GM21825 (cell line): ENCODE data around the gene HBP1.
"Not testable (repeated sequence)": the region's sequence is repeated elsewhere in the genome, so short reads cannot be mapped to it uniquely, and the experiment has no call there.

Experiments
- ATAC-seq: cut with Tn5 transposase; IDR thresholded peaks from one replicate; pipeline ENCODE4 v1.9.1; 2021; ENCODE audit warnings: mild to moderate bottlenecking, moderate library complexity; ENCODE audit not compliant: unreplicated experiment

HBP1 gene

DNA sequence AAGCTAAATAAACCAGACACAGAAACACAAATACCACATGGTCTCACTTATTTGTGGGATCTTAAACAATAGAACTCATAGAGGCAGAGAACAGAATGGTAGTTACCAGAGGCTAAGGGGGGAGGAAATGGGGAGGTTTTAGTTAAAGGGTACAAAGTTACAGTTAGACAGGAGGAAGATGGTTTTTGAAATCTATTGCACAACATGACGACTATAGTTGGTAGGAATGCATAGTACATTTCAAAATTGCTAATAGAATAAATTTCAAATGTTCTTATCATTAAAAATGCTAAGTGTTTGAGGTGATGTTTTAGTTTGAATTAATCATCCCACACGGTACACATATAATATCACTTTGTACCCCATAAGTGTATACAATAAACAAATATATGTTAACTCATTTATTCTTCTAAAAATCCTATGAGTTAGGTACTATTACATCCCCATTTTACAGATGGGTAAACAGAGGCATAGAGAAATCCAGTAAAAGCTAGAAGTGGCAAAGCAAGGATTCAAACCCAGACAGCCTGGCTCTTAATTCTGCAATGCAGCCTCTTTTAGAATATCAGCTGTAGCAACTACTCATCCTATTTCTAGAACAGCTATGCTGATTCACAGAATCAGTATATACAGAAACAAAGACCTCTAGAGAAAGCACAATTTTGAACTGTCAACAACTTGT is 50.9 kb downstream of the HBP1 start:
- no peak for ATAC-seq

DNA sequence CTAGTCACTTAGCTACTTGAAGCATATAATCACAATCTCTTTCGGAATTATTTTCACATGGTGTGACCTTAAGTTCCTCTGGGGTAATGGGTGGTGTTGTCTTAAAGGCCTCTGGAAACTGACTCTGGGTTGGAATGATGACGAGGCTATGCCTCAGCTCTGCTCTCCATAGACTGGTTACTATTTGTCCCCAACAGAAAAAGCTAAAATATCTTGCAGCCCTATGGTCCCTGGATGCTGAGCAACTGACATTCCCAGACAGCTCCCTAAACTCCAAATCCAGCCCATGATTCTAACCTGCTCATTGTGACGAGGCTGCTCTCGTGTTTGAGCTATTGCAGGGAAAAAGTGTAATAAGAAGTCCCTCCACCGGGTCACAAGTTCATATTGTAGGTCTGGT is 51.6 kb downstream of the HBP1 start:
- ATAC-seq: no peak

DNA sequence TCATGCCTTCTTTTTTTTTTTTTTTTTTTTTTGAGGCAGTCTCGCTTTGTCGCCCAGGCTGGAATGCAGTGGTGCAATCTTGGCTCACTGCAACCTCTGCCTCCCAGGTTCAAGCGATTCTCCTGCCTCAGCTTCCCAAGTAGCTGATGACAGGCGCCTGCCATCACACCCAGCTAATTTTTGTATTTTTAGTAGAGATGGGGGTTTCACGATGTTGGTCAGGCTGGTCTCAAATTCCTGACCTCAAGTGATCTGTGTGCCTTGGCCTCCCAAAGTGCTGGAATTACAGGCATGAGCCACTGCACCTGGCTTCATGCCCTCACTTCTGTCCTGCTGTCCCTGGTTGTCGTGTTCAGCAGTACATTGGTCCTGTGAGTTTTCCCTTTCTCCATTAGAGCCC is 52.0 kb downstream of the HBP1 start:
- not testable (repeated sequence) for ATAC-seq

DNA sequence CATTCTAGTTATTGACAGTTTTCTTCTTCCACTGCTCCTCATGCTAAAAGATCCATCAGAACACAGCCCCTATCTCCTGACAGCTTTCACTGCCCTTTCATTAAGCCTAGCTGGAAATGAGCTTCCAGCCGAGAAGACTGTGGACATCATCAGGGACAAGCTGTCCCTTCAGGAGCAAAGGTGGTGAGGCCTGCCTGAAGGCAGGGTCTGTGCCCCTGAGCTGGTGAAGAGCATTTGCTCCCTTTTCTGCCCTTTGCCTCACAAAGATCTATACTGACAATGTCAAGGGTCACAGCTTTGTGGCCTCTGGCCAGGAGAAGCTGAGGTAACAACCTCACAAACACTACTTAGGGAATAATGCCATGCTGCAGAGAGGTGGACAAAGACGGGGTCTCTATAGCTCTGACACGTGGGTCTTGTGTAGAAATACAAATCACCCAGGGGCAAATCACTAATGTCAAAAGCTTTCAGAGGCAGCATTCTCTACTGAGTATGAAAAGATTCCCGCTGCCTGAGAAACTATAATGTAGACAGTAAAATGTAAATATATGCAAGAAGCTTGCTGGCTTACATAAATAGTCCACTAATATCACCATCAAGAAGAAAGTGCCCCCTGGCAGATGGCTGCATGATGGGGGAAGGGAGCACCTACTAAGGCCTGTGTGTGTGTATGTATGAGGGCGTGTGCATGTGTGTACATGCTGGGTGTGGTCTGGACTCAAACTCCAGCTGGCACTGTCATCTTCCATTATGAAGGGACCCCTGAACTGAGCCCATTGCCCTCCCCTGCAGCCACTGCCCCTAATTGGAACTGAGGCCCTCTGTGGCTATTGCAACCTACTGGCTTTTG is 55.8 kb downstream of the HBP1 start:
- ATAC-seq: no peak

DNA sequence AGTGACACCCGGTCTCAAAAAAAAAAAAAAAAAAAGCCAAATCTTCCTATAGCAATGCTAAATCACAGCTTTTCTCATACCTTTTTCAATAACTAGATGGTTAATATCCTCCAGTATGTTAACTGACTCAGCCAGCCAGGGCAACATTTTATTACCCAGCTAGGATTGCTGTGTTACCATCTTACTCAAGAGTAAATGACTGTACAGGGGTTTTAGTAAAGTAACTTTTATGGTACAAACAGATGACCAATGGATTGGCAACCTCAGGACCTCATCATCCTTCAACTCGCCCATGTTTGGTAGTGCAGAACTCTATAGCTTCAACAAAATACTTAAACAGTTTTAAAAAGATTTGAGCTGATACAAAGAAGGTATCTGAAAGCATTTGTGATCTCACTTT is 59.5 kb downstream of the HBP1 start:
- ATAC-seq: no peak

DNA sequence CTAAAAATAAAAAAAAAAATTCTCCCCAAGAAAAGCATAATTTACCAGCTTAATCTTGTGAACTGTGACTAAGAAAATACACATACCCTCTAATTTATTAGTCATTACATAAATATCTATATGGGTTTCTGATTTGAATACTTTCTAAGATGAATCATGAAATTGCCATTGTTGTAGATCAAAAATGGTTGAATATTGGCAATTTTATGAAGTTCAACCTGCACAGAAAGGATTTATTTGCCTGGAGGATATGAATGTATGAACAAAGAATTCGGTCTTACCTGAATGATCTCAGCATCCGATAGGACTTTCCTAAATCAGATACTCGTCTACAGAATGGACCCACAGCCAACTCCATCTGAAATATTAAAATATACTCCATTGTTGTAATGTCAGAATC is 61.5 kb downstream of the HBP1 start:
- ATAC-seq: no peak

DNA sequence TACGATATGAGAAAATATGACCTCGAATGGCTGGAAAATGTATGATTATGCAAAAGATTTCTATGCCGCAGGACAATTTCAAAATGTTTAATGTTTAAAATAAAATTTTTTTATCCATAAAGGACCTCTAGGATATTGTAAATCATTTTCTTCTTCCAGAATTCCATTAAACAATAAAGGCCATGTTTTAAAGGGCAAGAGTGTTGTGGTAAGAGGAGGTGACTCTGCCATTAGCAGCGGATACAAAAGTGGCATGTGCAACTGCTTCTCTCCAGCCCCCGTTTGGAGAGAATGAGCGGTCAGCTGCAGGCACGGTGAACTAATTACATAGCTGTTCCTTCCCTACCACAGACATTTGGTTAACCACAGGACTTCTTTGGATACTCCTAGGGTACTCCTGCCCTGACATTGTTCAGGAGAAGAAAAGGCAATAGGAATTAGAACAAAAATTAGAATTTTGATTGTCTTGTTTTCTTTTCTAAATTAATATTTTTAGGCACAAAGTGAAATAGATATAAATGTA is 63.8 kb downstream of the HBP1 start:
- ATAC-seq: no peak

DNA sequence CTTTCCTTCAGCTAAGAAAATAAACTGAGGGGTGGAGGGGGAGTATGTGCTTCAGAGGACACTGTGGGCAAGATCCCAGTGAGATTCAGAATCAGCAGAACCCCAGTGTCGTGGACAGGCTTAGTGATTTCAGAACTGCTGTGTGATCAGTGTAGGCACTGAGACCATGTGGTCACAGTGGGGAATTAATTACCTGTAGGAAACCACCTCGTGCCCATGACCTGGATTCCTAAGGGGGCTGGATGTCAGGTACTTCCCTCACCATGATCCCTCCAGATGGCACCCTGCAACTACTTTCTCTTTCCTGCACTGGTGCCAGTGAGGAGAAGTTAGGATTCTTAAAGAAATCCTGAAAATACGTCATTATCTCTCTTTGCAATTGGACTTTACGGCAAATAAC is 64.4 kb downstream of the HBP1 start:
- ATAC-seq: no peak

DNA sequence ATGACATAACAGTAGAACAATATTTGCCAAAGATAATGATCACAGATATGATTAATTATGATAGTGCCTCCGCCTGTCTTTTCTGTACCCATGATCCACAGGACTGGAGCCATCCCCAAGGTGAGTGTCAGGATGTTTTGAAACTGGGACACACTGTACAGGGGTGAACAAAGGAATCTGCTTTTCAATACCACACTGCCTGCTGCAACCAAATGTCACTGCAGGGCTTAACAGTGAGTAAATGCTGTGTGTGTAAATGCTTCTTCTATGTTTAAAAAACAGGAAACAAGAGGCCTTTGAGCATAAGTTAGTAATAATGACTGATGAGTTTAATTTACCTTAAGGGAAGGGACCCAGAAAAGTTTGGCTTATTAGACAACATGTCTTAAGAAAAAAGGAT is 65.2 kb downstream of the HBP1 start:
- no peak for ATAC-seq

DNA sequence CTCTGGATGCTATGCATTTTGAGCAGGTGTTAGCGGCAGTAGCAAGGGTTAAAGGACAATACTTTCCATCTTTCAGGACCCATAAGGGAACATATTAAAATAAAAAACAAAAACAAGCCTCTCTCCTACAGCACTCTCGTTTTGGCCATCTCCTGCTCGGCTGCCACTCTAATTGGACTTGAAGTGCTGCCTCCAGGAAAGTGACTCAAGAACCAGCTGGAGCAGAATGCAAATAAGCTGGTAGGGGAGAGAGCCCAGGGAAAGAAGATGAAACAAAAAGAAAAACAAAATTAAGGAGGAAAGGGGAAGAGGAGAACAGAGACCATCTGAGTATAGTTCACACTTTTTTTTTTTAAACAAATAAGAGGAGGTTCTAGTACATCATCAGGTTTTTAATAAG is 65.6 kb downstream of the HBP1 start:
- no peak for ATAC-seq

DNA sequence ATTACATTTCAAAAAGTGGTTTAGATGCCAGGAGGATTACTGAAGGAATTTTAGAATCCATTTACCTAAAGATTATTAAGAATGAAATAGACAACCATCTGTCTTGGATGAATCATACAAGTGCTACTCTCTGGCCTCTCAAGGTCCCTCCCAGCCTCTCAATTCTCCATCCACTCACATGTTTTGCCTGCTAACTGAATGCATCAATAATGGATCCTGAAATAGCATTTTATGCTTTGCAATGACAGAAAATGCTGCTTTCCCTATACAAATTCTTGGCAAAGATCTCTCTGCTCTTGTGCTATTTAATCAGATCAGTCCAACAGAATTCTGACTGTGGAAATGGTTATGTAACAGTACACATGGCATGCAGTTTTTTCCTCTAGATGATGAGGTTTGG is 68.1 kb downstream of the HBP1 start:
- no peak for ATAC-seq

DNA sequence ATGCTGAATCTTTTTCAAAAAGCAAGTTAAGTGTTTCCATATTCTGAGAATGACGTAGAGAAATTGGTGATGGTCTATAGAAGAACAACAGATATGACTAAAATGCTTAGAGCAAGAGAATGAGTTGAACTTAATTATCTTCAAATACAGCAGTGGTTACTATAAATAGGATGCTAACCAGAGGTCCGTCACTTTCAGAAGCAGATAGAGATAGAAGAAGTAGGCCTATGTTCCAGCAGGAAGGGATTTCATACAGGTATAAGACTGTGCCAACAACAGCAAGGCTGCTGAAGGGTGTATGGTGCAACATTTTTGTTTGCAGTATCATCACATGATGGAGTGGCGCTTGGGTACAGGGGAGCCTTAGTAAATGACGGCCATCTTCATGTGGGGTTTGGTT is 68.6 kb downstream of the HBP1 start:
- no peak for ATAC-seq

DNA sequence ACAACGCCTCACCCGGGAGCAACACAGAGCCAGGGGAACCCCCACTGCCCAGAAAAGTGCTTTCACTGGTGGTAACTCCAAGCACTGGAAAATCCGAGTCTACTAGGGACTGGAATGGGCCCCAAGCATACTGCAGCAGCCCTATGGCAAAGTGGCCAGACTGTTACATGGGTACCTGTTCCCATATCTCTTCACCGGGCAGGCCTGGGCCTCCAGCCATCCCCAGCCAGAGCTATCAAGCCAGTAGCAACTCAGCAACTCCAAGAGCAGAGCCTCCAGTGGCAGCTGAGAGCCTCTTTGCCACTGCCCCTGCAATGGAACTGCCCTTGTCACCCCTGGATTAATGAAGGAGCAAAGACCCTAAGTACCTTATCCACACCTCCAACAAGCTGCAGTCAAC is 73.5 kb downstream of the HBP1 start:
- no peak for ATAC-seq

DNA sequence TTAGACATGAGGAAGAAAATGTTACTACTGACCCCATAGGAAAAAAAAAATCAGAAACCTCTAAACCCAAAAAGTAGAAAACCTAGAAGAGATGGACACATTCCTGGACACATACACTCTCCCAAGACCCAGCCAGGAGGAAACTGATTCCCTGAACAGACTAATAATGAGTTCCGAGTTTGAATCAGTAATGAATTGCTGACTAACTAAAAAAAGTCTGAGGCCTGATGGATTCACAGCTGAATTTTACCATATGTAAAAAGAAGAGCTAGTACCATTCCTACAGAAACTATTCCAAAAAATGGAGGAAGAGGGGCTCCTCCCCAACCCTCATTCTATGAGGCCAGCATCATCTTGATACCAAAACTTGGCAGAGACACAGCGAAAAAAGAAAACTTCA is 75.8 kb downstream of the HBP1 start:
- no peak for ATAC-seq

DNA sequence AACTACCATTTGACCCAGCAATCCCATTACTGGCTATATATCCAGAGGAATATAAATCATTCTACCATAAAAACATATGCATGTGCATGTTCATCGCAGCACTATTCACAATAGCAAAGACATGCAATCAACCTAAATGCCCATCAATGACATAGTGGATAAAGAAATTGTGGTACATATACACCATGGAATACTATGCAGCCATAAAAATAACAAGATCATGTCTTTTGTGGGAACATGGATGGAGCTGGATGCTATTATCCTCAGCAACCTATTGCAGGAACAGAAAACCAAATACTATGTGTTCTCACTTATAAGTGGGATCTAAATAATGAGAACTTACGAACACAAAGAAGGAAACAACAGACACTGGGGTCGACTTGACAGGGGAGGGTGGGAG is 78.0 kb downstream of the HBP1 start:
- not testable (repeated sequence) for ATAC-seq

DNA sequence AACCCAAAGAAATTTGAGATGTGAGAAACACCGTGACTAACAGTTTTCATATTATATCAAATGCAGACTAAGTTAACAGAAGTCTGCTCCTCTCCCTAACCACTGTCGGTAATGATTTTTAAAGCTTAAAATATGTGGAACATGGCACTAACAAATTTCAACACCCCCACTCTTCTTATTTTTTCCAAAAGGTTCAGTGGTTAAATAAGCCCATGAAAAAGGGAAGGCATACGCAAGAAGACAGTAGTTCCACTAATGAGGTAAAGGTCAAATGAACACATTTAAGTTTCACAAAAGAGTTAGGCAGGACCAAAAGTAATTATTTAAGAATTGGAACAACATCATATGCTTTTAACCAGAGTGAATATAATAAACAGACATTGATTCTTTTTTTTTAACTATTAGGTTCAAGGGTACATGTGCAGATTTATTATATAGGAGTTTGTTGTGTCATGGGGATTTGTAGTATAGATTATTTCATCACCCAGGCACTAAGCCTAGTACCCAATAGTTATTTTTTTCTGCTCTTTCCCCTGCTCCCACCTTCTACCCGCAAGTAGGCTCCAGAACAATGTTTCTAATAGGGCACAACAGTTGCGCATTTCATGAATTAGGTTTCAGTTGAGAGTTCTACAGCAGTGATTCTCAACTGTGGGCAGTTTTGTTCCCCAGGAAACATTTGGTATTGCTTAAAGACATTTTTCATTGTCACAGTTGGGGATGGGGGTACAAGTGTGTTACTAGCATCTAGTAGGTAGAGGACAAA is 79.9 kb downstream of the HBP1 start:
- no peak for ATAC-seq

DNA sequence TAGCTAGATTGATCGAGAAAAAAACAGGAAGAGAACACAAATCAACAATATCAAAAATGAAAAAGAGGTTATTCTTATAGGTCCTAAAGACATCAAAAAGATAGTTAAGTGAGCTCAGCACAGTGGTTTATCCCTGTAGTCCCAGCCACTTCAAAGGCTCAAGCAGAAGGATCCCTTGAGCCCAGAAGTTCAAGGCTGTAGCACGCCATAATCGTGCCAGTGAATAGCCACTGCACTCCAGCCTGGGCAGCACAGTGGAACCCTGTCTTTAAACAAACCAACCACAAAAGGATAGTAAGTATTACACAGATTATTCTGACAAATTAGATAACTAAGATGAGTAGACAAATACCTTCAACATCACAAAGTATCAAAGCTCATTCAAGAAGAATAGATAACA is 83.2 kb downstream of the HBP1 start:
- ATAC-seq: no peak
